ENCODE measurements around the gene MRGPRD. TPM values are rescaled to one million over a fixed set of nuclear protein-coding genes. Genes with fewer than 3 reads are reported as not detected.

Gene MRGPRD, protein sequence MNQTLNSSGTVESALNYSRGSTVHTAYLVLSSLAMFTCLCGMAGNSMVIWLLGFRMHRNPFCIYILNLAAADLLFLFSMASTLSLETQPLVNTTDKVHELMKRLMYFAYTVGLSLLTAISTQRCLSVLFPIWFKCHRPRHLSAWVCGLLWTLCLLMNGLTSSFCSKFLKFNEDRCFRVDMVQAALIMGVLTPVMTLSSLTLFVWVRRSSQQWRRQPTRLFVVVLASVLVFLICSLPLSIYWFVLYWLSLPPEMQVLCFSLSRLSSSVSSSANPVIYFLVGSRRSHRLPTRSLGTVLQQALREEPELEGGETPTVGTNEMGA
- total RNA-seq, result not detected in 2 replicates

- no peak within 1 kb of the TSS for H3K4me3 ChIP-seq (ENCODE audit: low read depth, low read length)
- DNase-seq (ENCODE audit: low read depth), result no peak
- TF ChIP-seq, protein P1, sequence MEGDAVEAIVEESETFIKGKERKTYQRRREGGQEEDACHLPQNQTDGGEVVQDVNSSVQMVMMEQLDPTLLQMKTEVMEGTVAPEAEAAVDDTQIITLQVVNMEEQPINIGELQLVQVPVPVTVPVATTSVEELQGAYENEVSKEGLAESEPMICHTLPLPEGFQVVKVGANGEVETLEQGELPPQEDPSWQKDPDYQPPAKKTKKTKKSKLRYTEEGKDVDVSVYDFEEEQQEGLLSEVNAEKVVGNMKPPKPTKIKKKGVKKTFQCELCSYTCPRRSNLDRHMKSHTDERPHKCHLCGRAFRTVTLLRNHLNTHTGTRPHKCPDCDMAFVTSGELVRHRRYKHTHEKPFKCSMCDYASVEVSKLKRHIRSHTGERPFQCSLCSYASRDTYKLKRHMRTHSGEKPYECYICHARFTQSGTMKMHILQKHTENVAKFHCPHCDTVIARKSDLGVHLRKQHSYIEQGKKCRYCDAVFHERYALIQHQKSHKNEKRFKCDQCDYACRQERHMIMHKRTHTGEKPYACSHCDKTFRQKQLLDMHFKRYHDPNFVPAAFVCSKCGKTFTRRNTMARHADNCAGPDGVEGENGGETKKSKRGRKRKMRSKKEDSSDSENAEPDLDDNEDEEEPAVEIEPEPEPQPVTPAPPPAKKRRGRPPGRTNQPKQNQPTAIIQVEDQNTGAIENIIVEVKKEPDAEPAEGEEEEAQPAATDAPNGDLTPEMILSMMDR (conservative IDR thresholded peaks at IDR 0.05; ENCODE audit: low read depth, low read length), result no peak
These were observed at the start of gene MRGPRD for GRCh38 chr11:68980776-68981065. MRGPRD (minus strand) TSS chr11:68980986; CDS start chr11:68980986, 0 bp downstream.

- TF ChIP-seq, protein P1 (conservative IDR thresholded peaks at IDR 0.05; ENCODE audit: low read depth, low read length), result no peak
- no peak for DNase-seq (ENCODE audit: low read depth)
- H3K4me3 ChIP-seq (ENCODE audit: low read depth, low read length), result no peak overlapping the region
These were observed 49.5 kb upstream of the MRGPRD start for GRCh38 chr11:69030301-69030700.

DNA sequence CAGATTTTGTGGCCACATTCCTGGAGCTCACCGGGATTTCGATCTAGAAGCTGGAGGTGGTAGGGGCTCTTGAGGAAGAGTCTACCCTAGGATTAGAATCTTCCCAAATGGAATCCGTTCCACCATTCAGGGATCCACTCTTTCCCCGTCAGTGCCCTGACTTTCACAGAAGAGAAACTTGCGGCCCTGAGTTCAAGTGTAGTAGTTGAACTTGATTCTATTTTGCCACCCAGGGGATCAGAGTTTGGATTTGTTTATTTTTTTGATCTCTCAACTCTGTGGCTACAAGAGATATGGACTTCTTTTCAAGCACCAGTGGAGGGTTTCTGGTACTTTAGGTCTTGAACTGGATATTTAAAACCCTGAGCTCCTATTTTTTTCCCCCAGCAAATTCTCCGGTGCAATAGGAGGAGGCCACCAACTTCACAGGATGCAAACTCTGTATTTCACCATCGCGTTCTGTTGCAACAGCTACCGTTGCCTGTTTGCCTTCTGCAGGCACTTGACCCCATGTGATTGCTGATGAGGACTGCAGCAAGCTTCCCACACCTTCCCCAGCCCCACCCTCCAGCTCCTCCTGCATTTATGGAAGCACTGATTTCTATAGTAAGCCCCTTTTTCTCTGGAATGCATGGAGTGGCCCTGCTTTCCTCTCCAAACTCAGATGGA lies 47.1 kb upstream of the MRGPRD start:
- no peak overlapping the region for H3K4me3 ChIP-seq (ENCODE audit: low read depth, low read length)
- no peak for DNase-seq (ENCODE audit: low read depth)
- TF ChIP-seq, protein P1 (conservative IDR thresholded peaks at IDR 0.05; ENCODE audit: low read depth, low read length), result no peak

DNA sequence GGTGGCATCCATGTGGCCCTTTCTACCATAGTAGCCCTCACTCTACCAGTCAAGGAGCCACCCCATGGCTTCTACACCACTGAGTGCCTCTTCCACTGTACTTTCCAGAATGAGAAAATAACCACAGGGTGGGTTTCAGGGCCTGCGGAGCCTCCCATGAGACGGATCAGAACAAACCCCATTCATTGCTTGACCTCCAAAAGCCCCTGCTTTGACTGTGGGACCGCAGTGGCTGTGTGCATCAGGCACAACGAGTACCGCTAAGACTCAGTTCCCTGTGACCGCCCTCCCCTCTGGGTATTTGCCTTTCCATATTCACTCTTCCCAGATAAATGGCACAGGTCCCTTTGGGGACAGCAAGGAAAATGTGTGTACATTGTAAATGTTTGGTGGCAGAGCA lies 43.7 kb upstream of the MRGPRD start:
- TF ChIP-seq, protein P1 (conservative IDR thresholded peaks at IDR 0.05; ENCODE audit: low read depth, low read length), result no peak
- H3K4me3 ChIP-seq (ENCODE audit: low read depth, low read length), result no peak overlapping the region
- no peak for DNase-seq (ENCODE audit: low read depth)

DNA sequence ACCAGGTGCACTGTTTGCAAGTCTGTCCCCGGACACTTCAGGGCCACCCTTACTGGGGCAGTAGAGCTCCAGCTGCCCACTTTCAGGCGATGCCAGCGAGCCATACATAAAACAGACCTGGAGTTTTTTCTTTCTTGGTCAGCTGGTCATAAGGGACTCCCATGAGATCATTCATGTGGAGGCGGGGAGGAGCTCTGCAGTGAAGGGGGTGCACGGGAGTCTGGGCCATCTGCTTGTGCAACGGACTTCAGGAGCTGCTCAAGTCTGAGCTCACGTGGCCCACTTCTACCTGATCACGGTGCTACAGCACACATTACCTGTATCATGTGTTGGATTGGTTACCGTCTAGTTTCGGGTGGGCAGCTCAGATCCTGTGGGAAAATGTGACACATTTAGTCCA lies 41.5 kb upstream of the MRGPRD start:
- no peak for DNase-seq (ENCODE audit: low read depth)
- TF ChIP-seq, protein P1 (conservative IDR thresholded peaks at IDR 0.05; ENCODE audit: low read depth, low read length), result no peak
- H3K4me3 ChIP-seq (ENCODE audit: low read depth, low read length), result no peak overlapping the region

GRCh38 chr11:69018924-69019323 lies 38.1 kb upstream of the MRGPRD start:
- no peak overlapping the region for H3K4me3 ChIP-seq (ENCODE audit: low read depth, low read length)
- TF ChIP-seq, protein P1 (conservative IDR thresholded peaks at IDR 0.05; ENCODE audit: low read depth, low read length), result no peak
- DNase-seq (ENCODE audit: low read depth), result no peak

- TF ChIP-seq, protein P1 (conservative IDR thresholded peaks at IDR 0.05; ENCODE audit: low read depth, low read length), result no peak
- DNase-seq (ENCODE audit: low read depth), result no peak
- H3K4me3 ChIP-seq (ENCODE audit: low read depth, low read length), result no peak overlapping the region
These were observed 37.2 kb upstream of the MRGPRD start for GRCh38 chr11:69017951-69018350.

Data from epithelial cell of proximal tubule (primary cell).